Activated T-helper 1 cell treated with Interleukin-2 at 50 U/mL for 16 hours (primary cell): ENCODE measurements around the gene FBRS.
"Not testable (repeated sequence)": the region's sequence is repeated elsewhere in the genome, so short reads cannot be mapped to it uniquely, and the experiment has no call there.

Experiments
- DNase-seq: peaks from one replicate; pipeline ENCODE4 v3.0.0-alpha.2; 2020; ENCODE audit warnings: low read depth

FBRS gene

DNA sequence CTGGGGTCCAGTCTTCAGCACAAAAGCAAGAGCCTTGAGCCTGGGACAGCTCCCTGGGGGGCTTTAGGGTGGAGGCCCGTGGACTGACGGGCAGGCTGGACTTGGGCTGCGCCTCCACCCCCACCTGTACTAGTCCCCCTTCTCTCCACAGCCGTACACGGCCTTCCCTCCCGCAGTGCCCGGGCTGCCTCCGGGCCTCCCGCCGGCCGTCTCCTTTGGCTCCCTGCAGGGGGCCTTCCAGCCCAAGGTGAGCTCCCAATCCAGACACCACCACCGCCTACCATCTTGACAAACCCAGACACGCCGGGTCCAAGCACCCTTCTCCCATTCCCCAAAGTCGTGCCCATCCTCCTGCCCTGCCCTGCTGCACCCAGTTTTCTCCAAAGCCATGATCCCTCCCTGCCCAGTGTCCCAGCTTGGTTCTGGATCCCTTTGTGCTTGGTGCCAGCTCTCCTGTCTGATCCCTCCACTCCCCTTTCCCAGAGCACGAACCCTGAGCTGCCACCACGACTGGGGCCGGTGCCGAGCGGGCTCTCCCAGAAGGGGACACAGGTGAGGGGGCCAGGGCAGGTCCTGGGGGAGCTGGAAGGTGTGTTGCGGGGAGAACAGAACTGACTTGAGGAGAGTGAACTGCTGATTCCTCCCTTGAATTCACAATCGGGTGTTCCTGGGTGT lies 7.1 kb downstream of the FBRS start:
- DNase-seq, result no peak

DNA sequence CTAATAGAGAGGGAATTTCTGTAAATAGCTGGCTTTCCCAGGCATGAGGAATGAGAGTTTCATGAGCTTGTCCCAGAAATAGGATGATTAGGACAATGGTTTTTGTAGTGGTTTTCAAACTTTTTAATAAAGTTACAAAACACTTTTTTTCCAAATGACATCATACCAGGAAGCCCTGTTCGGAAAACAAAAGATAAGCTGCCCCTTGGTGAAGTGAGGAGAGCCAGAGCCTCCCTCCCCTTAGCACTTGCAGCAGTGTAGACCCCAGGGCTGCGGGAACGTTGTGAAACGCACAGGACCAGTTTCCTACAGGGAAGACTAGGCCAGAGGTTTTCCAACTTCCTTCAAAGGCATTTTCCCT lies 7.6 kb downstream of the FBRS start:
- no peak for DNase-seq

DNA sequence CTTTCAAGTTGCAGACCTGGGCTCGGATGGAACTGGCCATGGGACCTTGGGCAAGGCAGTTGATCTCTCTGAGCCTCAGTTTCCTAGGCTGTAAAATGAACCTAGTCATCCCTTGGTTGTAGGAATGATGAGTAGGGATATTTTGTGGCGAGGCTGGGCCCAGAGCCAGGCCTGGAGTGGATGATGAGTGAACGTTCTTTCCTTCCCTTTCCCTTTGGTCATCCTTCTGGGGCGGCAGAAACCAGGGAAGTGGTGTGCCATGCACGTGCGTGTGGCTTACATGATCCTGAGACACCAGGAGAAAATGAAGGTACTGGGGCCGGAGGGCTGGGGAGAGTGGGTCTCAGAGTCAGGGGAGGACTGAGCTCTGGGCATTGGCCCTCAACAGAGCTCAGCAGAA lies 8.4 kb downstream of the FBRS start:
- DNase-seq, result no peak

DNA sequence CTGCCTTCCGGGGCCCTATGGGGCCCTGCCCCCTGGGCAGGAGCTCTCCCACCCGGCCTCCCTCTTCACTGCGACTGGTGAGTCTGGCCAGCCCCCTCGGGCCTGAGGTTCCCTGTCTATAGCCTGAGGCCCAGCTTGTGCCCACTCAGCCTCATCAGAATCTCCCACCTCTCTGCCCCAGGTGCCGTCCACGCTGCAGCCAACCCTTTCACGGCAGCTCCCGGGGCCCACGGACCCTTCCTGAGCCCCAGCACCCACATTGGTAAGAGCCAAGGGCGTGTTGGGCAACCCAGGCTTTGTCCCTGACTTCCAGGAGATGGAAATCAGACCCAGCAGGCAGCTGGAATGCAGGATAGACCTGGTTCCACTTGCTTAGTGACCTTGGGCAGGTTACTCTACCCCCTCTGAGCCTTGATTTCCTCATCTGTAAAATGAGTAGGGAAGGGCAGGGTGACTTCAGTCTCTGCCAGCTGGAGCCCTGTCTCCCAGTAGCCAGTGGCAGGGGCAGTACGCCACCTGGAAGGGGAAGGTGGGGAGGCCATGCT lies 9.2 kb downstream of the FBRS start:
- DNase-seq, result no peak

DNA sequence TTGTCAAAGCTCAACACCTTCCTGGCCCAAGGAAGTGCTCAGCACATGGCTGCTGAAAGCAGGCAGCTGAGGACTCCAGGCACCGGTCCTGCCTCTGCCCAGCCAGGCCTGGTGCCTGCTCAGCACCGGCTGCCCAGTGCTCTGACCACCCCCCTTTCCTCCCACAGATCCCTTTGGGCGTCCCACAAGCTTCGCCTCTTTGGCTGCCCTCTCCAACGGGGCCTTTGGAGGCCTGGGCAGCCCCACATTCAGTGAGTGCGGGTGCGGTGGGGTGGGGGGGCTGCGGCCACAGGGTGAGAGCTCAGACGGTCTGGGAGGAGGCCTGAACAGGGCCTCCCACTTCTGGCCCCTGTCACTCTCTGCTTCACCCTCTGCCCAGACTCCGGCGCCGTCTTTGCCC lies 10.2 kb downstream of the FBRS start:
- no peak for DNase-seq

DNA sequence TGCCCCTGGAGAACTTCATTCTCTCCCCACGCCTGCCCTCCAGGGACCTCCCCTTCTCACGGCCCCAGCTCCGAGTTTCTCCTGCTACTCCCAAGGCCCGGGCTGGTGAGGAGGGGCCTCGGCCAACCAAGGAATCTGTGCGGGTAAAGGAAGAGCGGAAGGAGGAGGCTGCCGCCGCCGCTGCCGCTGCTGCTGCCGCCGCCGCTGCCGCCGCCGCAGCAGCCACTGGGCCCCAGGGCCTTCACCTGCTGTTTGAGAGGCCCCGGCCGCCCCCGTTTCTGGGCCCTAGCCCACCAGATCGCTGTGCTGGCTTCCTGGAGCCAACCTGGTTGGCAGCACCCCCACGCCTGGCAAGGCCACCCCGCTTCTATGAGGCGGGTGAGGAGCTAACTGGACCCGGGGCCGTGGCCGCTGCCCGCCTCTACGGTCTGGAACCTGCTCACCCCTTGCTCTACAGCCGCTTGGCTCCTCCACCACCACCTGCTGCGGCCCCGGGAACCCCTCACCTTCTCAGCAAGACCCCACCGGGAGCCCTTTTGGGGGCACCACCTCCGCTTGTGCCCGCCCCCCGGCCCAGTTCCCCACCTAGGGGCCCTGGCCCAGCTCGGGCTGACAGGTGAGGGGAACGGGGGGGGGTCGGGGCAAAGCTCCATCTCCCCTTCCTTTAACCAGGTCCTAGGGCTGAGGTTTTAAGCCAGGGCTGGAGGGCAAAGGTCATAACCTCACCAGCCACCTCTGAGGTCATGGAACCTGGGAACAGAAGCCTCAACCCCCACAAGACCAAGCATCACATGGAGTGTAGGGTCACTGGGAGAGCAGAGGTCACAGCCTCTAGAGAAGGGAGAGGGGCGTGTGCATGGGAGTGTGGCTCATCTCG lies 11.0 kb downstream of the FBRS start:
- no peak for DNase-seq

DNA sequence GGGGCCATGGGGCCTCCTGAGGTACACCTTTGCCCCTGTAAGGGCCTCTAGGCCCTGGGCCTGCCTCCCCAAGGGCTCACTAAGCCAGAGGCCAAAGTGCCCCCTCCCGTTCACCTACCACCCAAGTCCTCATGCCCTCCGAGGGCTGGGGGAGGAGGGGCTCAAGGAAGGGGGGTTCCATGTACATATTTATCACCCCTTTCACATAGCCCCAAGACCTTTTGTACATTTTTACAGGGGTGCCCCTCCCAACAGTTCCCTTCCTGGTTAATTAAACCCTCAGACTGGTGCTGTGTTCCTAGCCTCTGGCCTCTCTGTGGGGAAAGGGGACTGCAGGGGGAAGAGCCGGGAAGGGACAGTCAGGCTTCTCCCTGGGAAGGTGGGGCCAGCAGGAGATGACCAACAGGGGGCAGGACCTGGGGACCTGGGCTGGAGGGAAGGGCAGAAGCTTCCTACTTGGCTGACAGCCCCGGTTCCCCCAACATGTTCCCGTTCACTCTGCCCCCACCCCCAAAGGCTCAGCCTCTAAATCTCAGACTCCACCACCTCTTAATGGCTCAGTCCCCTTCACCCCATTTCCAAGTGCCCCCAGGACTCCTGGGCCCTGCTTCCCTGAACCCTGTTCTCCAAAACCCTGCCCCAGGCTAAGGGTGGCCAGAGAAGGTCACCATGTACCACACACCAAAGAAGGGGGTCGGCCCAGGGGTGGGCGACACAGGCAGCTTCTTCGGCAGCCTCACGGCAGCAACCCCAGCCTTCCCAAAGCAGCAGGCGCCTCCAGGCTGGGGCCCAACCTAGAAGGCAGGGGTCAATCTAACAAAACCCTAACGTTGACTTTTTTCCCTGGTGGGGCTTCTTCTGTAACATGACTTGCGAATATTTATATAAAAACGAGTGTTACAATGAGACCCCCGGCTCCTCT lies 11.9 kb downstream of the FBRS start:
- DNase-seq, result no peak

DNA sequence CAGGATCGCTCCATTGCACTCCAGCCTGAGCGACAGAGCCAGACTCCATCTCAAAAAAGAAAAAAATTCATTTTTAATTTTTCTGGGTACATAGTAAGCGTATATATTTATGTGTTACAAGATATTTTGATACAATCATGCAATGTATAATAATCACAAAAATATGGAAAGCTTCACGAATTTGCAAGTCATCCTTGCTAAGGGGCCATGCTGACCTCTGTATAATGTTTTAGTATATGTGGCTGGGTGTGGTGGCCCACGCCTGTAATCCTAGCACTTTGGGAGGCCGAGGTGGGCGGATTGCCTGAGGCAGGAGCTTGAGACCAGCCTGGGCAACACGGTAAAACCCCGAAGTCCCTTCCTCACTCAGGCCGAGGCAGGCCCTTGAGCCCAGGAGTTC lies 16.9 kb downstream of the FBRS start:
- DNase-seq, result no peak

DNA sequence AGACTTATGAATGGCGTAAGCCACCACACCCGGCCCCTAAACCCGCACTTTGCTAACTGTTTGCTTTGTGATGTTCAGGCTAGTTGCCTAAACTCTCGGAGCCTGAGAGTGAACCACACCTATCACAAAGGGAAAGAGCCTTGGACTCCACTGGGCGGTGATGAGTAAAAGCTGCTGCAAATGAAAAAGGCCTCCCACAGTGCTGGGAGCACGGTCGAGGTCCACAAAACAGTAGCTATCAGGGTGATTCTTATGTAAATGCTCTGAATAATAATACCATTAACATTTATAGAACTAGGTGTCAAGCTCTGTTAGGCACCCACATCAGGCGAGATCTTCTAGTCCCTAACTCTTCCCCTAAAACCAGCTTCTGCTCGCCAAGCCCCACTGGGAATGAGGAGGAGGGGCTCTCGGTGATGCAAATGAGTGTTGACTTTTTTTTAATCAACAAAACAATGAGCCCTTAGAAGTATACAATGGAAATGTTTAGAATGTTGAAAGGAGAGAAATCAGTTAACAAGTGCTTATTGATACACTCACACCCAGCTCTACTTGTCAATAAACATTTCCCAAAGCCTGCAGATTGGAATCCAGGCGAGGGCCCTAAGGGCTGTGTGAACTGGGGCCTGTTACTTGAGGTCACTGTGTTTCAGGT lies 19.8 kb downstream of the FBRS start:
- no peak for DNase-seq

DNA sequence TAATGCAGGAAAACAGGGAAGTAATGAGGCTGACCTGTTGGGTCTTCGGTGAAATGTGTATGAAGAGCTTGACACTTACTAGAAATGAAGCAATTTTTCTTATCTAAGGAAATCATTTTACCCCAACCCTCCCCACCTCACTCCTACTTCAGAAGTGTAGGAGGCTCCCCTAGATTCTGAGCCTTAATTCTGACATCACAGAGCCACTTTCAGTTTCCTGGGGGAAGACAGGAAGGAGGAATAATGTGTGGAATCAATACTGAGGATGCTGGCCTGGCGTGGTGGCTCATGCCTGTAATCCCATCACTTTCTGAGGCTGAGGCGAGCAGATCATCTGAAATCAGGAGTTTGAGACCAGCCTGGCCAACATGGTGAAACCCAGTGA lies 20.3 kb downstream of the FBRS start:
- no peak for DNase-seq

DNA sequence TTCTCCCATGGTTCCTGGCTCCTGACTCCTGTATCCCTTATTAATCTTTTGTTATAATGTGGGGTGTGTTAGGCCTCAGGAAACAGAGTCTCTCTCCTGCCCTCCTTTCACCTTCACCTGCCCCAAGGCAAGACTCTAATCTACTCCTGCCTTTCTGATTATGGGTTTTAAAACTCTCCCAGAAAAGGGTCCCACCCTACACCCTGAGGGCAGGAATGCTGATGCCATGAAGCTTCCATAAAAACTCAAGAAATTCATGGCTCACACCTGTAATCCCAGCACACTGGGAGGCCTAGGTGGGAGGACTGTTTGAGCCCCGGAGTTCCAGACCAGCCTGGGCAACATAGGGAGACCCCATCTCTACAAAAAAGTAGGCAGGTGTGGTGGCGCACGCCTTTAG lies 22.1 kb downstream of the FBRS start:
- DNase-seq, result no peak

DNA sequence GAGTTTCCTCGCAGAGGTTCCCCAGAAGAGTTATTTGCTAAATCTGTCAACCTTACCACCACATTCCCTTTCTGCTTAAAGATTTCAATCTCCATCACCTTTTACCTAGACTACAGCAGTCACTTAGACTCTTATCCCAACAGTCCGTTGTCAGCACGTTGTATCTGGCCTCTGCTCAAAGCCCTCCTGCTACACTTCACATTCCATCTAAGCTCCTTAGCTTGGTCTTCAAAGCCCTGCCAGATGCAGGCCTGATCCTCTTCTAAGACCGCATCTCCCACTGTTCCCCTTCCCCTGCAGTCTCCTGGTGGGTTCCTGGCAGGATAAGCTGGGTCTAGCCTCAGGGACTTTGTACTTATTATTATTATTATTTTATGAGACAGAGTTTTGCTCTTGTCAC lies 30.5 kb downstream of the FBRS start:
- DNase-seq, result no peak

DNA sequence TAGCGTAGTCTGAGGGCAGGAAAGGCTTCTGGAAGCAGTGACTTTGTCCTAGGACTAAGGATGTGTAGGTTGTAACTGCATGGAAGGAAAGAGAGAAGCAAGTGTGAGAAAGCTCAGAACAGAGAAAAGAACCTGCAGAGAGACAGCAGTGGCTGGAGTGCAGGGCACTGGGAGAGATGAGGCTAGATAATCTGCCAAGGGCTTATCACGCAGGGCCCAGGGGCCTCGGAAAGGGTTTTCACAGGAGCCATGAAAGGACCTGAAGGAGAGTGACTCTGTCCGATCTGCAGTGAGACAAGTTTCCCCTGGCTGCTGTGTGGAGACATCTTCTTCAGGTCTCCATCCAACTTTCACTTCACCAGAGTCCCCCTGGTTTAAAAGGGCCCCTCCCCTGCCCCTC lies 33.7 kb downstream of the FBRS start:
- DNase-seq, result no peak

DNA sequence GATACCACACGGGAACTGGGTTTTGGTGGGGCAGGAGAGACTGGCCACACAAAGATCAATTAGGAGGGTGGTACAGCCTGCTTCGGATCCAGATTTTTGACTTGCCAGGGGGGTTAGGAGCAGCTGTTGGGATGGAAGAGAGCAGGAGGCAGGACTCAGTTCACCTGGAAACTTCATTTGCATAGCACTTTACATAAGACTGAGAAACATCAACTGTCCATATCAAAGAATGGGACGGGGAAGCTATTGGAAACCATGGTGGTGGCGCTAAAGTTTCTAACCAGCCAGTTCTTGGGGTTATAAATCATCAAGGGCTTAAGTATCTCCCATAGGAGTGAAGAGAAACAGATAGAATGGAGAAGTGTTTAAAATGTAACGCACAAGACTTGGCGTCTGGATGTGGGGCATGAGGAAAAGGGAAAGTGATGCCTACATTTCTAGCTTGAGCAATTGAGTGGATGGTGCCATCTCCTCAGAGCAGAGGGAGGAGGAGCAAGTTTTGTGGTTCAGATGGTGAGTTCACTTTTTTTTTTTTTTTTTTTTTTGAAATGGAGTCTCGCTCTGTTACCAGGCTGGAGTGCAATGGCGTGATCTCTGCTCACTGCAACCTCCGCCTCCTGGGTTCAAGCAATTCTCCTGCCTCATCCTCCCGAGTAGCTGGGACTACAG lies 34.3 kb downstream of the FBRS start:
- no peak for DNase-seq

DNA sequence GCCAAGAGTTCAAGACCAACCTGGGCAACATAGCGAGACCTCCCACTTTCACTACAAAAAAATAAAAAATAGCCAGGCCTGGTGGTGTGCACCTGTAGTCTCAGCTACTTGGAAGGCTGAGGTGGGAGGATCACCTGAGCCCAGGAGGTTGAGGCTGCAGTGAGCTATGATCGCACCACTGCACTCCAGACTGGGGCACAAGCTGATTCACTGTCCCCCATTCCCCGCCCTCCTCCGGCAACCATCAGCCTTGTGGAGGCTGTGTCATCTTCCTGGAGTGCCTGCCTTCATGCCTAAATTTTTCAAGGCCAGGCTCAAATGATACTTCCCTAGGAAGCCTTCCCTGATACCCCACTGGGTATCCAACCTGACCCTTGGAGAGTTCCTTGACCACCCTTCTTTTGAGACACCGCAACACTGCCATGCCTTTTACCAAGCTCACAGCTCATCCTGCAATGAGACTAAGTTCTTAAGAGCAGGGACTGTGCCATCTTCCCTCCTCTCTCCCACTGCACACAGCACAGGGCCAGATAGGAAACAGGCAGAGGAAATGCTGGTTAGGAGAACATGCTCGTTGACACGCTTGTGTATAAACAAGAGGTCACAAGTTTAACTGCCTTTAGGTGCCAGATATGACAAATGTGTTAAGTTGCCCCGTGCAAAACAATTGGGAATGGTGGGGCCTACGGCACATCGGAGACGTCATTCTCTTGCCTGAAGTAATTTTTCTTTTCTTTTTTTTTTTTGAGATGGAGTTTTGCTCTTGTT lies 36.9 kb downstream of the FBRS start:
- DNase-seq, result no peak

DNA sequence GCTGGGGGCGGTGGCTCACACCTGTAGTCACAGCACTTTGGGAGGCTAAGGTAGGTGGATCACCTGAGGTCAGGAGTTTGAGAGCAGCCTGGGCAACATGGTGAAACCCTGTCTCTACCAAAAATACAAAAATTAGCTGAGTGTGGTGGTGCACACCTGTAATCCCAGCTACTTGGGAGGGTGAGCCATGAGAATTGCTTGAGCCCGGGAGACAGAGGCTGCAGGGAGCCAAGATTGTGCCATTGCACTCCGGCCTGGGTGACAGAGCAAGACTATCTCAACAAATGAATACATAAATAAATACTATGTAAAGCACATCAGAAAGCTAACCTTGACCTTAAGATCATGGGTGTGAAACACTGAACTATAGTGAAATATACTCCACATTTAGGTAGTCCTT lies 38.4 kb downstream of the FBRS start:
- not testable (repeated sequence) for DNase-seq

DNA sequence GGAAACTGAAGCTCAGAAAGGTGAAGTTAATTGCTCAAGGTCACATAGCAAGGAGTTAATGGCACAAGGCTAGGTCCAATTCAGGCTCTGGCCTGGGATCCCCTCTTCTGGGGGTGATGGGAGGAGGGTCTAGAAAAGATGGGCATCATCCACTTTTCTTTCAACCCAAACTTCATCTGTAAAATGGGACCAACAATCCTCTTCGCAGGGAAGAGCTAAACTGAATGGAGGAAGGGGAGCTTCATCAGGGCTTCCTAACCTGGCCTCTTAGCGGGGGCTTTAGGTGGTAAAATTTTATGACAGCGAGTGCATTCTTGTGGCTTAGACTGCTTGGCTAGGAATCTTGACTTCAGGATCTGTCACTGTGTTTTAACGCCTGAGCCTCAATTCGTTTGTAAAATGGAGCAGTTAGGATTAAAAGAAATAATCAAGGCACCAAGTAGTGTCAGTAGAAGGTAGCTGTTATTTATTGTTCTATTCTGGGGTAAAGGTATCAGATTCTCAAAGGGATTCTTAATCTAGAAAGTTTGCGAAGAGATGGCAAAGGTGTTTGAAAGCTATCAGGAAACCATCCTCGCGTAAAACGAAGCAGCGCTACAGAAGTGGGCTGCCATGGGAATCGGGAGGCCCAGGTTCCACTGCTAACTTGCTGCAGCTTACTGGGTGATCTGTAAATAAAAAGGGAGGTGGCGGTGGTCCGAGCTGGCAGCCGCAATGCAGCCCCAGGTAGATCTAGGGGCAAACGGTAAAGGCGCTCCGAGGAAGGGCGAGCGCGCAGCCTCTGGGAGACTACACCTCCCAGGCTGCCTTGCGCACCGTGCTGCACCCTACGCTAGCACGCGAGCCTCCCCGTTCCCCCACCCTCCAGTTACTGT lies 39.3 kb downstream of the FBRS start:
- no peak for DNase-seq

DNA sequence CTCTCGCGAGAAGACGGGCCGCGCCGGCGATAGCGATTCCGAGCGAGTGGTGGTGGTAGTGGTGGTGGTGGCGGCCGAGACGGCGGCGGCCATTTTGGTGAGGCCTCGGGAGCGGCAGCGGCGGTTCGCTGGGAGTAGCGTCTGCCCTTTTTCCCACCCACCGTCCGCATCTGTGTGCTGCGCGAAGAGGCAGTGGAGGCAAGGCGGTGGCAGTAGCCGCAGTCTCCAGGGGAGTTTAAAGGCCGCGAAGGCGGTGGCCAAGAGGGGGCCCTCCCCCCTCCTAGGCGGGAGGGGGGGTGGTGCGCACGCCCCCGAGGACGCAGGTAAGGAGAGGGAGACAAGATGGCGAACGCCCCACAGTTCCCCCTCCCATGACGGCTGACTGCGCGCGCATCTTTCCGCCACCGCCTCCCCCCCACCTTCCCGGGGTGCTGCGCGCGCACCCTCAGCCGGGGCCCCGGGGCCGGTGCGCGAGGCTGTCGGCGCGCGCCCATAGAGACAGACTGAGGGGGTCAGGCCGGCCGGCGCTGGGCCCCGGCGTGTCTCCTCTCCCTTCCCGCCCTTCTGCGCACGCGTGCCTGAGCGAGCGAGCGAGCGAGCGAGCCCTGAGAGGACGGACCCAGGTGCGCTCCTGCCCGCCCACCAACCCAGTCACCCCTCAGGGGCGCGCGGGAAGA lies 40.0 kb downstream of the FBRS start:
- peak; percentile 98 for DNase-seq
